Placental epithelial cell (primary cell): ENCODE data around the gene RAB40A. TPM values are rescaled to one million over a fixed set of nuclear protein-coding genes. Genes with fewer than 3 reads are reported as not detected.

Source experiments
- total RNA-seq: library from RNA; depleted of rRNA; stranded (reverse); fragments of >200 nt; gene quantifications from 2 replicates; pipeline ENCODE4 v1.2.3, GENCODE V29; 2012

RAB40A gene
- 0.65 and 2.7 TPM in 2 replicates for total RNA-seq

GRCh38 chrX:103519389-103519788, at the start of gene RAB40A:
RAB40A (minus strand) TSS chrX:103519489; CDS start chrX:103500756, 18,733 bp downstream.

Other genes starting within 250 kb of the RAB40A start
- gene TCEAL5, start 242.7 kb downstream of the RAB40A start, total RNA-seq = not detected in 2 replicates
- gene BEX2, start 208.5 kb downstream of the RAB40A start, total RNA-seq = 2.1 and 6.7 TPM in 2 replicates
- gene TCEAL7, start 189.2 kb downstream of the RAB40A start, total RNA-seq = 2.1 and 10.6 TPM in 2 replicates
- gene TCEAL9, start 163.0 kb downstream of the RAB40A start, total RNA-seq = 37.8 and 71.1 TPM in 2 replicates
- 56.1 and 146 TPM in 2 replicates for gene BEX3, start 143.0 kb downstream of the RAB40A start, total RNA-seq
- gene TCEAL4, start 66.0 kb upstream of the RAB40A start, total RNA-seq = 63.4 and 352 TPM in 2 replicates
- 15.2 and 45.9 TPM in 2 replicates for gene TCEAL3, start 88.5 kb upstream of the RAB40A start, total RNA-seq
- gene TCEAL1, start 109.5 kb upstream of the RAB40A start, total RNA-seq = 58.9 and 102 TPM in 2 replicates
- 1,387 and 1,919 TPM in 2 replicates for gene MORF4L2, start 167.2 kb upstream of the RAB40A start, total RNA-seq
- gene TMEM31, start 191.4 kb upstream of the RAB40A start, total RNA-seq = 0.39 TPM in 1 of 2 replicates, not detected in the other